NCI-H2107 treated with DMSO at 0.1 percent for 48 hours (cell line): ENCODE results near the gene PMS1.
"Not testable (repeated sequence)": the region's sequence is repeated elsewhere in the genome, so short reads cannot be mapped to it uniquely, and the experiment has no call there.

ENCODE experiments used
- DNase-seq: peaks from one replicate; lab custom pipeline; 2025; ENCODE audit not compliant: unreplicated experiment; lab: John Stamatoyannopoulos, UW

Gene PMS1

GRCh38 chr2:189860161-189860560 lies 75.9 kb downstream of the PMS1 start:
- no peak for DNase-seq

GRCh38 chr2:189862751-189863150 lies 78.5 kb downstream of the PMS1 start:
- DNase-seq: no peak

- no peak for DNase-seq
These were observed 81.6 kb downstream of the PMS1 start for GRCh38 chr2:189865826-189866225.

- no peak for DNase-seq
These were observed 82.0 kb downstream of the PMS1 start for GRCh38 chr2:189866296-189866695.

DNA sequence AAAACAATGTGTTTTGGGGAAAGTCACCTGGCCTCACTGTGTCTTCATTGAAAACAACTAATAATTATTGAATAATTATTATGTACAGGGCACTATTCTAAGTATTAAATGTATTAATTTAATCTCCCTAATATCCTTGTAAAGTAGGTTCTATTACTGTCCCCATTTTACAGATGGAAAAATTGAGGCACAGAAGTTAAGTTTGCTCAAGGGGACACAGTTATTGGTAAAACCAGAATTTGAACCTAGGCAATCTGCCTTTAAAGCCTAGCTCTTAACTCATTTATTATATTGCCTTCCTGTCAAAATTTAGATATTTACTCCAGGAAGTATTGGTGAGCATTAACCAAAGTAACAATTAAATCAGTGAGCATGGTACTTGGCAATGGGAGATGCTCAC lies 84.6 kb downstream of the PMS1 start:
- no peak for DNase-seq

DNA sequence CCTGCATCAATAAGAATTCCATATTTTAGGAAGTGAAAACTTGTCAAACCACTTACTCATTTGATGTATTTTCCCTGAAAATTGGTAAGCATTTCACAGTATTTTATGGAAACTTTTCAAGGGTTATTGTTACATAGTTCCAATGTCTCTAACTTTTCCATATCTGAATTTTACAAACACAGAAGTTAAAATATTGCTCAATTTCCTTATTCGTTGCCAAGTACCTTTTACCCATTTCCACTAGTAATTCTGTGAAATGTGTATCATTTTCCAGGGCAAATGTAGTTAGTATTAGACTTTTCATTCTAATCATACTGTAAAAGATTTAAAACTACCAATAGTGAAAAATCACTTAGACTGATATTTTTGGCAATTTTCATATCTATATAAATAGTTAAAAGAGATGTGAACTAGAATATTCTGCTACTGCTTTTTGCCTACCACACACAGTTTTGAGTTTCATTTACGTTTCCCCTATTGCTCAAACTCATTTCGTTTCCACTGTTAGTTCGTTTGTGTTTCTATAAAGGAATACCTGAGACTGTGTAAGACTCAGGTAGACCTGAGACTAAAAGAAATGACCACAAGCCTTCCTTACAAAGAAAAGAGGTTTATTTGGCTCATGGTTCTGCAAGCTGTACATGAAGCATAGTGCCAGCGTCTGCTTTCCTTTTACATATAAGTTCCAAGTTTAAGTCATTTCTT lies 86.3 kb downstream of the PMS1 start:
- DNase-seq: no peak

GRCh38 chr2:189873696-189874095 lies 89.4 kb downstream of the PMS1 start:
- DNase-seq: no peak

DNA sequence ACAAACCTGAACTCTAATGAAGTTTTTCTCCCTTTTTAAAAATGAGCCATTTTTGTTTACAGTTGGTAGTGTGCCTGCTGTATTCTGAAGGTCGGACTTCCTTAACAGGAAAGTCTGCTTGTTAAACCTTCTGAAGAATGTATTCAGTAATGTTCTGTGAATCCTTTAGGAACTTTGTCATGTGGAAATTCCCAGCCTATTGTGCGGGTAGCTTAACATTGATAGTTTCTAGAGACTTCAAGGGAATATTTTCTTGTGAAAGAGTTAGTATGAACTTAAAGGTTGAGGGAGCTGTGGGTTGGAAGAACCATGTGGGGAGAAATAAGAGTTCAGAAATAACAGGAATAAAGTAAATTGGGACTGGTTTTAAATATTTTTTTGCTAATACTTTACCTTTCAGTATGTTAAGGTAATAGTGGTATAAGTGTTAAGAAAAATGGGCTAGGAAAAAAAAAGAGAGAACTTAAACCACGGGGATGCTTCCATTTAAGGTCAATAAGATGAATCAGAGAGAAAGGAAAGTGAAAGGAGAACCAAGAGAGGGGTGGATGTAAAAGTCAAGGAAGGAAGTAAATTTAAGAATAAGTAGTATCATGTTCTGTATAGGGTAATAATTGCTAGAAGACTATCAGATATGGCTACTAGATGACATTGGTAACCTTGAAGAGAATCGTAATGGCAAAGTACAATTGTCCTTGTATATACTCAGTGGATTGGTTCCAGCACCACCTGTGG lies 90.5 kb downstream of the PMS1 start:
- DNase-seq: no peak

- no peak for DNase-seq
These were observed 92.0 kb downstream of the PMS1 start for GRCh38 chr2:189876271-189876670.

GRCh38 chr2:189879716-189880081 lies 95.4 kb downstream of the PMS1 start:
- DNase-seq: no peak

DNA sequence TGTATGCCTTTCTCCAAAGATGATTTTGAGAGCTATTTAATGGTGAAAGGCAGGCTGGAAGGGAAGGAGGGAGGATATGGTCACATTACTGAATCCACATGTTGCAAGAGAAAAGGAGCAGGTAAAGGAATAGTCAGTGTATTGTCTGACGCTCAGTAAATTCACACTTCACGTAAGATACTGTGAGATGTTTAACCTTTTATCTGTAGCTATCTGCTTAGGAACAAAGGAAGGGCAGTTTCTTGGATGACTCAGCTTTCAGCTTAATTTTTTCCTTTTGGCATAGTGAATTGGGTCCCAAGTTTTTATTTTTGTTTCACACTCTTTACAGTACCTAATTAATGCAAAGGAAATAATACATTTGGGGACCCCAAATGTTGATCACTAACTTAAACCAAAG lies 96.2 kb downstream of the PMS1 start:
- no peak for DNase-seq

- no peak for DNase-seq
These were observed 96.7 kb downstream of the PMS1 start for GRCh38 chr2:189880832-189881492.

DNA sequence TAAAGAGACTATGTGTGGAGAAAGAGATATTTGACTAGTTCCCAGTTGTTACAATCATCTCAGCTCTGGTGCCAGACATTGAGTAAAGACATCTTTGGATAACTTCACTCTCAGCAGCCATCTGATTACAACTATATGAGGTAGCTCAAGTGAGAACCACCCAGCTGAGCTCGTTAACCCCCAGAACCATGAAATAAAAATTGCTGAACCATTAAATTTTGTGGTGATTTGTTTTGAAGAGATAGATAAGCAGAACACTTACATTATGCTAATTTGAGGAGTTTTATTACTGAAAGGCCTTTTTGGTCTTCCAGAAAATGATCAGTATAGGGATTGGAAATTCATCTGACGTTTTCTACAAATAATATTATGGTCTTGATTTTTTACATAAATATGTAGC lies 101.1 kb downstream of the PMS1 start:
- no peak for DNase-seq

DNA sequence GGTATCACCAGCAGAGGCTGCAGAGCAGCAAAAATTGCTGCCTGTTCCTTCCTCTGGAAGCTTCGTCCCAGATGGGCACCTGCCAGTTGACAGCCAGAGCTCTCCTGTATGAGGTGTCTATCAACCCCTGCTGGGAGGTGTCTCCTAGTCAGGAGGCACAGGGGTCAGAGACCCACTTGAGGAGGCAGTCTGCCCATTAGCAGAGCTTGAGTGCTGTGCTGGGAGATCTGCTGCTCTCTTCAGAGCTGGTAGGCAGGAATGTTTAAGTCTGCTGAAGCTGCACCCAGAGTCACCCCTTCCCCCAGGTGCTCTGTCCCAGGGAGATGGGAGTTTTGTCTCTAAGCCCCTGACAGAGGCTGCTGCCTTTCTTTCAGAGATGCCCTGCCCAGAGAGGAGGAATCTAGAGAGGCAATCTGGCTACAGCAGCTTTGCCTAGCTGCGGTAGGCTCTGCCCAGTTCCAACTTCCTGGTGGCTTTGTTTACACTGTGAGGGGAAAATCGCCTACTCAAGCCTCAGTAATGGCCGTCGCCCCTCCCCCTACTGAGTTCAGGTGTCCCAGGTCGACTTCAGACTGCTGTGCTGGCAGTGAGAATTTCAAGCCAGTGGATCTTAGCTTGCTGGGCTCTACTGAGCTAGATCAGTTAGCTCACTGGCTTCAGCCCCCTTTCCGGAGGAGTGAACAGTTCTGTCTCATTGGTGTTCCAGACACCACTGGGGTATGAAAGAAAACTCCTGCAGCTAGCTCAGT lies 108.5 kb downstream of the PMS1 start:
- not testable (repeated sequence) for DNase-seq

DNA sequence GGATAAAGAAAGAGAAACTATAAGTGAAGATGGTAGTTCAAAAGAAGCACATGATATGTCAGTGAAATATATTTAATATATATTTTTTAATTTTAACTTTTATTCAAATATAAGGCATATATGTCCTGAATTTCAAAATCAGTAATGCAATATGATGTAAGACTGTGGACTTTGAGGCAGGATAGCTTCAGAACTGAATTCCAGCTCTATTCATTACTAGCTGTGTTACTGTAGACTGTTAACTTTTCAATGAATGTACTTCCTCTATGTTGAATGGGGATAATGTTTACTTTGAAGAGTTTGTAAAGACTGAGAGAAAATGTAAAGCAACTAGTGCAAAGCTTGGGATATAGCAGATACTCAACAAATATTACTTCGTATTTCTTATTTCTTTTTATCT lies 112.6 kb downstream of the PMS1 start:
- DNase-seq: no peak

DNA sequence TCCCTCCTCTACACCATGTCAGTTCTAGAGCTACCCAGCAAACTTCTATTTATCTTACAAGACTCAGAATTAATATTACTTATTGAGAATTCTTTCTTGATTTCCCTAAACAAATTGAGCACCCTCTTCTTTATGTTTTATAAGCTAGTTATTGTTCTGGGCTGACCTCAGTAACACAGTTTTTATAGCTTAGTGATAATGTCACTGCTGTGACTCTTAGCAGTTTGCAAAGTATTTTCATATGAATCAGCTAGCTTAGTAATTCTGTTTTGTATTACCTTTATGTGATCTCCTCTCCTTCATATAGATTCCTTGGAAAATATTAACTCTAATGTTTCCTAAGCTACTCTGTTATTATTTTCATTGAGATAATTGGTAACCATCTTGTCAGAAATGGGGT lies 114.9 kb downstream of the PMS1 start:
- DNase-seq: no peak

DNA sequence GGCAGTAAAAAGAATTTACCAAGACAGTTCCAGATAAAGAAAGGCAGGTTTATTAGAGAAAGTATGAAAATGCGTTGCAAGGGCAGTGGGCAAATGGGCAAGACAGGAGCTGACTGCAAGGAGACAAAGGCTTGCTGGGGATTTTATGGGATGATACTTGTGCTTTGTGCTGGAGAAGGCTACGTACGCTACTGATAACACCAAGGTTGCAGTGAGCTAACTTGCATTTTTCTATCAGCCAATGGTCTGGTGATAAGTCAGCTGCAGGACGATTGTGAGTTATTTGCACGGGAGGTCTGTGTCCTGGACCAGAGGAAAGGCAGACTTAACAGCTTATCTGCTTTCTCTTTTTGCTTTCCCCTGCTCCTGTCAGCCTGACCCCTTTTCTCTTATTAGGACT lies 116.5 kb downstream of the PMS1 start:
- DNase-seq: no peak

DNA sequence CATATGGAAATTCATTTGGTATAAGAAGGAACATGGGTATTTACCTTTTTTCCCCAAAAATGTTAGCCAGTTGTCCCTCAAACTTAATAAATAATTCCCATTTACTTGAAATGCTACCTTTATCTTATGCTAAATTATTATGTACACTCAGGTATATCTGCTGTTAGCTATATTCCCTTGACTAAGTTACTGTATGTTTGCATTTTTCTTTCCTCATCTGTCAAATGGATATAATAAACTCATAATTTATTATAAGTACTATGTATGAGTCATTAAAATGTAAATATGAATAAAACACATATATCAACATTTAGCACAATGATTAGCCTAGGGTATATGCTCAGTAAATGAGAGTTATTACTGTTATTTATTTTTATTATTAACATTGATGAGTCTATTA lies 117.4 kb downstream of the PMS1 start:
- DNase-seq: no peak

DNA sequence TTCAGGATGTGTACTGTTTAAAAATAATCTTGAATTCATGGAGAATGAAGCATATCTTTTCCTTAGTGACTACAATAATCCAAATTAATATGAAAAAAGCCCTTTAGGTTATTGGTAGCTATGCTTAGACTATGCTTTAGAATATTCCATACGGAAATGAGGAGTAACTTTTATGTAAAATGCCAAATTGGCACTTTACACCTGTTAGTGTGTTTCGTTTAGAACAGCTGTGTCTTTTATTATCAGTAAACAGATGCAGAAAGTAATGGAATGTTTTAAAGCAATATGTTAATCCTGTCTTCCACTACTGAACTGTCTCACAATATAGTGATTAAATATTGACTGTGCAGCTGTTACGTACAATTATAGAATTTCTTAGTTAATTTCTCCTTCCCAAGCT lies 129.6 kb downstream of the PMS1 start:
- no peak for DNase-seq

- no peak for DNase-seq
These were observed 132.4 kb downstream of the PMS1 start for GRCh38 chr2:189916651-189917050.
